Stimulated activated CD8-positive, alpha-beta memory T cell treated with anti-CD3 and anti-CD28 coated beads, Interleukin-12 subunit alpha, Interleukin-12 subunit beta, amount 100 ng/mL, for 24 hours (primary cell): ENCODE results near the gene TEX12.

ENCODE experiments used
- DNase-seq: peaks from one replicate; pipeline ENCODE4 v3.0.0-alpha.2; 2020; ENCODE audit errors: extremely low read depth

The TEX12 gene

DNA sequence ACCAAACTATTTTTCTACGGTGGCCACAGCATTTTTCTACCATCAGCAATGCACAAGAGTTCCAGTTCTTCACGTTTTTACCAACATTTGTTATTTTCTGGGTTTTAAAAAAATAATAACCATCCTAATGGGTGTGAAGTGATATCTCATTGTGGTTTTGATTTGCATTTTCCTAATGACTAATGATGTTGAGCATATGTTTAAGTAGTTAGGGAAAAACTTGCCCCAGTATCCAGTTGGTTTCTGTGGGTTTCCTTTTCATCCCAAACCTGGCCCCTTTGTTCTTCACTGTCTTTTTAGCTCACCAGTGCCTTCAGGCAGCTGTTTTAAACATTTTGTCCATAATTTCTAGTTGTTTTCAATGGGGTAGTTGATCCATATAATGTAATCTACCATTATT lies 44.4 kb downstream of the TEX12 start:
- no peak for DNase-seq

DNA sequence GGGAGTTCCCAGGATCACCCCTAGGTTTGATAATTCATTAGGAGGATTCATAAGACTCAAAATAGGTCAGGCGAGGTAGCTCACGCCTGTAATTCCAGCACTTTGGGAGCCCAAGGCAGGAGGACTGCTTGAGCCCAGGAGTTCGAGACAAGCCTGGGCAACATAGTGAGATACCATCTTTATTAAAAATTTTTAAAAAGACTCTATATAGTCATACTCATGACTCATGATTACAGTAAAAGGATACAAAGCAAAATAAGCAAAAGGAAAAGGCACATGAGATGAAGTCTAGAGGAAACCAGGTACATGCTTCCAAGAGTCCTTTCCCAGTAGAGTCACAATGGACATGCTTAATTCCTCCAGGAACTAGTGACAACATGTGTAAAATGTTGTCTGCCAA lies 45.1 kb downstream of the TEX12 start:
- no peak for DNase-seq

DNA sequence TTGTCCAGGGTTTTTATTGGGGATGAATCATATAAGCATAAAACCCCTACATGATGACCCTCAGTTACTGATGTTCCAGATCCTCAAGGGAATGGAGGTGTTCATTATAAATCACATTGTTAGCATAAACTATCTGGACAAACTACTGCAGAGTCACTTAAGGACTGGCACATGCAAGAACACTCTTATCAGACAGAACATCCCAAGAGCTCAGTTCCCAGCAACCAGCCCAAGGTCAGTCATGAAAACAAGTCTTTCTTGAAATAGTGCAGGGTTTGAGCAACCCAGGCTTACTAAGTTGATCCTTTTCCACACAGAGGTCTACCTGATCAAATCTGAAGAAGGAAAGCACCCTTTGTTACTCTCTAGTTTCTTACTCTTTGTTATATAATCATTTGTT lies 45.5 kb downstream of the TEX12 start:
- DNase-seq, result no peak

DNA sequence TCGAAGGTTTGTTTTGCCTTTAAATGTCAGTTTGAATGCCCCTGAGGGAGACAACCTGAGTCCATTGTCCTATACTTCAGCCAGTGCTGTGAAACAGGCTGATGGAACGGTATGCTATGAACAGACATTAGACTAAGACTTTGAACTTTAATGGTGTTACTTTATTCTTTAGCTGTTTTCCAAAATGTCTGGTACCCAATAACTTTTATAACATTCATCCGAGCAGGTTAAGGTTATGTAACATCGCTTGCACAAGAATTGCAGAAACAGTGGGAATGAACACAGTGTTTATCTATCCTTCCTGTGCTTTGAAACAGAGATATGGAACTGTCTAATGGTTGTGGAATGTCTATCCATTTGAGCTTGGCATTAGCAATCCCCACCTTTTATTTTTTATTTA lies 46.6 kb downstream of the TEX12 start:
- DNase-seq, result no peak

DNA sequence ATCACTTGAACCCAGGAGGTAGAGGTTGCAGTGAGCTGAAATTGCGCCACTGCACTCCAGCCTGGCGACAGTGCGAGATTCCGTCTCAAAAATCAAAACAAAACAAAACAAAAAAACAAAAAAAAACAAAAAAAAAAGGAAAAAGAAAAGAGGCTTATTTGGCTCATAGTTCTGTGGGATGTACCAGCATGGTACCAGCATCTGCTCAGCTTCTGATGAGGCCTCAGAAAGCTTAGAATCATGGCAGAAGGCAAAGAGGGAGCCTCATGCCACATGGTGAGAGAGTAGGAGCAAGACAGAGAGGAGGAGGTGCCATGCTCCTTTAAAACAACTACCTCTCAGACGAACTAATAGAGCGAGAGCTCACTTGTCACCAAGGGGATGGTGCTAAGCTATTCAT lies 48.4 kb downstream of the TEX12 start:
- DNase-seq, result no peak

DNA sequence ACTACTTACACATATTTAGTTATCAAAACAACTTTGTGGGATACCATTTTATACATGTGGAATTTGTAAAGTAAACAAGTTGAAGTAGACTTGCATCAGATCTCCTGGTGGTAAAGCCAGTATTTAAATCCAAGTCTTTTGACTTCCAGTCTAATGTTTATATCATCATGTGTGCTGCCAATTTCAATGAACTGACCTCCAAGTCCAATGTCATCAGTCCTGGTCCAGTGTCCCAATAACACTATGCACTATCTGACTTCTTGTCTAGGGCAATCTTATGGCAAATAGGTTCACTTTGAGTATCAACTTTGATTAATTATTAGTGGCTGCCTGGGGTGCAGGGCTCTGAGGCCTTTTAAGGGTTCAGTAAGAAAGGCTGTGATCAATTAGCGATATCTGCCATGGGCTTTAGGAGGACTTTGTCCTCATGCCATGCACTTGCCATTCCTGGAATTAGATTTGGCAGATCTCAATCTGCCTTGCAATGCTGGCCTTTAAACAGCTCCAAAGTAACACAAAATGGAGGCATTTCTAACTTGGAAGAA lies 49.5 kb downstream of the TEX12 start:
- DNase-seq, result no peak

DNA sequence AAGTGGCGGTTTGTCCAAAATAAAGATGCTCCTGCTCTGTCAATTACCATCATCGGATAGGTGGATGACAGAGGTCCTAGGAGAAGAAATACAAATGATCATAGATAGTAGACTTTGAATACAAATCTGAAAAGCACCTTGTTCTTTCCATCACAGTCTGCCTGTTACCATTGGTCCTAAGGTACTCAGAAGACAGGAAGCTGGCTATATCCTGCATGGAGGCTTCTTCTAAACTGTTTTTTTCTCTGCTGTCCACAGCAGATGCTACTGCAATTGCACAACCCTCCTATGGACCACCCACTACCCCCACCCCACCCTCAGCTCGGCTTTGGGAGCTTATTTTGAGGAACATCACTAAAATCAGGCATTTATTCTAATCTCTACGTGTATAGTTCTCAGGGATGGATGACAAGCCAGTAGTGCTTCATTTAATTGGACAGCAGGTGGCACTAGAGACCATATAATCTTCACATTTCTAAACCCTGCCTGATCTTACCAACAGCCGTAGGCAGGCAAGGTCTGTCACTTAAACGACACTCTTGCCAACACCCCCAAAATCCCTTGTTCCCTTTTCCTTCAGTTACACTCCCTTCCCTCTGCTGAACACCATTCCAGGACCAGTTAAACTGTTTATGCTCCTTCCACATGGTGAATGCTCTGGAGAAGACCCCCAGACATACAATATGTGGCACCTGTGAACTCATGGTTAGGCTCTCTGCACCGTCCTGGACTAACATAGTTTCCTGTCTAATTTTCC lies 52.5 kb downstream of the TEX12 start:
- no peak for DNase-seq

DNA sequence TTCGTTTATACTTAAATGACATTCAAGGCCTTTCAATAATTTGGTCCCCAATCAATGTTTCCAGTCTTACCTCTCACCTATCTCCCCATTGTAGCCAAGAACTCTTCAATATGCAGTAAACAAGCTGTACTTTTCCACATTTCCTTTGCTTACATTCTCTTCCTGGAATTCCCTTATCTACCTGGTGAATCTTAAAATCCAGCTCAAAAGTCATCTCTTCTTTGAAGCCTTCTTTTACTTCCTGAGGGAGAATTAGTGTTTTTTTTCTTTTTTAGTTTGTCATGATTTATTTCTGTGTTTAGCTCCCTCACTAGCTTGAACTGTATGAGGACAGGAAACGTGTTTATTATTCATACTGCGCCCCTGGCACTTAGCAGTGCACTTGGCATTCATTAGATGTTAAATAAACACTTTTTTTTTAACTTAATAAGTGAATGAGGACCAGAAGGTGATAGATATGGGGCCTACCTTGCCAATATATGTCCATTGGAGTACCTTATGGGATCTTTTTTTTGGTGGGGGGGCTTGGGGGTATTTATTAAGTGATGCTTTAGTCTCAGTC lies 54.2 kb downstream of the TEX12 start:
- no peak for DNase-seq
